GM18511 (cell line): ENCODE results near the gene MBTPS1.

Source experiments
- ATAC-seq: cut with Tn5 transposase; IDR thresholded peaks from one replicate; pipeline ENCODE4 v1.9.1; 2021; ENCODE audit warnings: mild to moderate bottlenecking, moderate library complexity; ENCODE audit not compliant: unreplicated experiment

The MBTPS1 gene

DNA sequence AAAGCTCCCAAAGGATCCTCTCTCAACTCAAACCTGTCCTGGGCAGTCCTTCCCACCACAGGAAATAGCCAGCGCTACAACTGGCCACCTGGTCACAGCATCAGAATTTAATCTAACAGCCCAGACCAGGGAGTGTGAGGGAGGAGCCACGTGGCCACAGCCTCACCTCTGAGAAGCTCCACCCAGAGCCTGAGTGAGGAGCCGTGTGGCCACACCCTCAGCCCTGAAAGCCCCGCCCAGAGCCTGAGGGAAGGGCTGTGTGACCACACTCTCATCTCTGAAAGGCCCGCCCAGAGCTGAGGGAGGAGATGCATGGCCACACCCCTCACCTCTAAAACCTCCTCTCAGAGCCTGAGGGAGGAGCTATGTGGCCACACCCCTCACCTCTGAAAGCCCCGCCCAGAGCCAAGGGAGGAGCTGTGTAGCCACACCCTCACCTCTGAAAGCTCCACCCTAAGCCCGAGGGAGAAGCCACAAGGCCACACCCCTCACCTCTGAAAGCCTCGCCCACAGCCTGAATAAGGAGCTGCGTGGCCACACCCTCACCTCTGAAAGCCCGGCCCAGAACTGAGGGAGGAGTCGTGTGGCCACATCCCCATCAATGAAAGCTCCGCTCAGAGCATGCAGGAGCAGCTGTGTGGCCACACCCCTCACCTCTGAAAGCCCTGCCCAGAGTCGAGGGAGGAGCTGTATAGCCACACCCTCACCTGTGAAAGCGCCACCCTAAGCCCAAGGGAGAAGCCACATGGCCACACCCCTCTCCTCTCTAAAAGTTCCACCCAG, 102.8 kb downstream of the MBTPS1 start:
- peak; percentile 78 for ATAC-seq

DNA sequence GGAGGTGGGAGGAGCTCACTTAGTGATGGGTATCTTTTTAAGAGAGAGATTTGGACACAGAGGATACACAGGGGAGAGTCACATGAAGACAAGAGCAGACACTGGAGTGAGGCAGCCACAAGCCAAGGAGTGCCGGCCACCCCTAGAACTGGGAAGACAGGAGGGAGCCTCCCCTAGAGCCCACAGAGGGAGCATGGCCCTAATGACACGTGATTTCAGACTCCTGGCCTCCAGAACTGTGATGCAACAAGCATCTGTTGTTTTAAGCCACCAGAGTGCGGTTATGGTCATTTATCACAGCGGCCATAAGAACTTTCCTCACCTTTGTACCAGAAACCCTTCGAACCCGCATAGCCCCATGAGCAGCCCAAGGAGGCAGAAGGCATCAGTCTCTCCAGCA, 107.5 kb downstream of the MBTPS1 start:
- no peak for ATAC-seq

DNA sequence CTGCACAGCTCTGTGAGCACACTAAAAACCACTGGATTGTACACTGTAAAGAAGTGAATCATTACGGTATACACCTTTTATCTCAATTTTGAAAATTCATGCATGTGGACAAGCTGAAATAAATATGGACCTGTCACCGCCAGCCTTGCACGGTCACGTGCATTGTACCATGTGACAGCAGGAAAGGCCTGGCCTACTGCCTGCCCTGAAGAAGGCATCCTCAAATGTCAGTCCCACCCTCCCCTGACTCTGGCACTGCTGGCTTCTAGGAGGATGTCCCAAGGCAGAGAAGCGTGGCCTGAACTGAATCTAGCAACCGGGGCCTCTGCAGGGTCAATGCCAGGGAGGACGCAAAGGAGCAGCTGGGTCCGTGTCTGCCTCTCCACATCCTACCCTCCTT, 108.8 kb downstream of the MBTPS1 start:
- ATAC-seq, result no peak

DNA sequence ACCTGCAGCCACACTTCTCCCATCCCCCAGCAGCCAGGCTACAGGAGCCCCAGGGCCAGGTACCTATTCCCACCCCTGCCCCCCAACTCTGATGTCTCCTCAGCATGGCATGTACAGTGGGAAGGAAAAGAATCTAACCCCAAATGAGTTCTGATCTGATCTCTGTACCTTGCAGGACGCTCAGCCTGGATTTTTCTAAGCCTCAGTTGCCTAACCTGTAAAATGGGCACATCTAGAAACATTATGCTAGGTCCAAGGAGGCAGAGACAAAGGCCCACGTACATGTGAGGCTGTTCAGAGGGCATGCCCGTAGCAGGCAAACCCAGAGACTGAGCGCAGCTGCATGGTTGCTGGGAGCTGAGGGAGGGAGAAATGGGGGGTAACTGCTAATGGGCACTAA, 109.2 kb downstream of the MBTPS1 start:
- no peak for ATAC-seq

DNA sequence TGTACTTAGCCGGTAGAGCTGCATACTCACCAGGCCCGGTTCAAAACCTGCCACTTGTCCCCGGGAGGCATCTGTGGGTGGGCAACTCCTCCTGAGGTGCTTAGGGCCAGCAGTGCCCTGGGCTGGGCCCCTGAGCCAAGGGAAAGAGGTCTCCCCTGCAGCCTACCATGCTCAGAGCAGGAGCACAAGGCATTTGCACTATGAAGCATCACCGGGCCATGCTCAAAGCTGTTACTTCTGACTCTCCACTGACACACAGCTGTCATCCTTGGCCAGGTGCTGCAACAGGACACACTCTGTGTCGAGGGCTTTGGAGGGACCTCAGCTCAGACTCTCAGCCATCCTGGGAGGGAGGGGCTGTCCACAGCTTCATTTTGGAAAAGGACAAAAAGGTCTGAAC, 111.4 kb downstream of the MBTPS1 start:
- ATAC-seq, result no peak

DNA sequence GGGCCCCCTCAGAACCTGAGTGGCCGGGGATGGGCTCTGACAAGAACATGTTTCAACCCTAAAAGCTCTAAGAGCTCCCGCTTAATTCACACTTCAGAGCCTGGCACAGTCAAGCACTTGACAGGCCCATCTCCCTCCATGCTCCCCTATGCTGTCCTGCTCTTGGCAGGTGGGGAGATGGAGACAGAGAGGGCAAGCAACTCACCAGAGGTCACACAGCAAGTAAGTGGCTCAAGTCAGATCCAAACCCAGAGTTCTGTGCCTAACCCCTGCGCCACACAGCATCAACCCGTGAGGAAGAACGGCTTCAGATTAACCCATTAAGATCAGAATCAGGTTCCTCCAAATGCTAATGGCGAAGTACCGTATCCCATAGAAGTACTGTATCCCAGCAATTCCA, 112.3 kb downstream of the MBTPS1 start:
- no peak for ATAC-seq
